K562 treated with DMSO at 1 percent for 48 hours (cell line): ENCODE results near the gene ANO1. TPM values are rescaled to one million over a fixed set of nuclear protein-coding genes. Genes with fewer than 3 reads are reported as not detected.

Experiments used
- total RNA-seq: library from RNA; unstranded; fragments of 300-600 nt; gene quantifications from 2 replicates; pipeline ENCODE4 v1.2.3, GENCODE V29; 2022; ENCODE audit warnings: low replicate concordance; ENCODE audit errors: extremely low read depth

The ANO1 gene
- not detected in 2 replicates for total RNA-seq

DNA sequence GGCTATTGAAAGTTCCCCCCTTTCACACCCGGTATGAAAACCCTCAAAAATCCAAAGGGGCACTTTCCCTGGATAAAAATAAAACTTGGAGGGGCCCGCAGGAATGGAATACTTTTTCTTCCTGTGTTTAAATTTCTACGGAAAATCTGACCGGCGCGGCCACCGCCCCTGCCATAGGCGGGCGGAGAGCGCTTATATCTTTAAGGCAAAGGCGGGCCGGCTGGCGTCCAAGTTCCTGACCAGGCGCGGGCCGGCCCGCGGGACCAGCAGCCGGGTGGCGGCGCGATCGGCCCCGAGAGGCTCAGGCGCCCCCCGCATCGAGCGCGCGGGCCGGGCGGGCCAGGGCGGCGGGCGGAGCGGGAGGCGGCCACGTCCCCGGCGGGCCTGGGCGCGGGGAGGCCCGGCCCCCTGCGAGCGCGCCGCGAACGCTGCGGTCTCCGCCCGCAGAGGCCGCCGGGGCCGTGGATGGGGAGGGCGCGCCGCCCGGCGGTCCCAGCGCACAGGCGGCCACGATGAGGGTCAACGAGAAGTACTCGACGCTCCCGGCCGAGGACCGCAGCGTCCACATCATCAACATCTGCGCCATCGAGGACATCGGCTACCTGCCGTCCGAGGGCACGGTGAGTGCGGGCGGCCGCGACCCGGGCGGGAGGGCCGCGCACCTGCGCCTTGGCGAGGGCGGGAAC is at the start of gene ANO1:
TSS of gene ANO1 (plus strand) at position 223 of the 686 bp plus-strand sequence. CDS start at position 513, 290 bp downstream.

DNA sequence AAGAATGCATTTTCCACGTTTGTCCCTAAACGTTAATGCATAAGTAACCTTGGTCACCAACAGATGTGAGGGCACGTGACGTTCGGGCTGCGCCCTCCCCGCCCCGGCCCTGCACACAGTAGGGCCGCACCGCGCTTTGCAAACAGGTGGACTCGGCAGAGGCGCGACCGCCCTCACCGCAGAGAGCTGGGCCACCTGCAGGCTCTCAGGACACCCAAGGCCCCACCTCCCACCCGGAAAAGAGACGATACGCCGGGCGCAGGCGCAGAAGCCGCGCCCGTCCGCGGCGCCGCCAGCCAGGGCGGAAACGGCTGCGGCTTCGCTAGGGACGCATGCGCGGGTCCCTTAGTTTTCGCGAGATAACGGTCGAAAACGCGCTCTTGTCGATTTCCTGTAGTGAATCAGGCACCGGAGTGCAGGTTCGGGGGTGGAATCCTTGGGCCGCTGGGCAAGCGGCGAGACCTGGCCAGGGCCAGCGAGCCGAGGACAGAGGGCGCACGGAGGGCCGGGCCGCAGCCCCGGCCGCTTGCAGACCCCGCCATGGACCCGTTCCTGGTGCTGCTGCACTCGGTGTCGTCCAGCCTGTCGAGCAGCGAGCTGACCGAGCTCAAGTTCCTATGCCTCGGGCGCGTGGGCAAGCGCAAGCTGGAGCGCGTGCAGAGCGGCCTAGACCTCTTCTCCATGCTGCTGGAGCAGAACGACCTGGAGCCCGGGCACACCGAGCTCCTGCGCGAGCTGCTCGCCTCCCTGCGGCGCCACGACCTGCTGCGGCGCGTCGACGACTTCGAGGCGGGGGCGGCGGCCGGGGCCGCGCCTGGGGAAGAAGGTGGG is 125.0 kb downstream of the ANO1 start, which contains the start of gene FADD:
TSS of gene FADD (plus strand) at position 377 of the 831 bp plus-strand sequence. CDS start at position 541, 164 bp downstream.

Other genes with a start within 250 kb of the ANO1 start
- gene FADD, start 125.0 kb downstream of the ANO1 start, total RNA-seq: not detected in 2 replicates
- not detected in 2 replicates for gene PPFIA1, start 192.4 kb downstream of the ANO1 start, total RNA-seq